OCI-LY7 (cell line): ENCODE measurements around the gene PHKB. TPM values are rescaled to one million over a fixed set of nuclear protein-coding genes. Genes with fewer than 3 reads are reported as not detected.

Source experiments
- BruUV-seq: library from RNA; stranded (reverse); fragments of 400-500 nt; replicated peaks from 2 replicates; lab custom pipeline; 2021; lab: Mats Ljungman, UMichigan
- CTCF ChIA-PET: fragments of 300-600 bp; sonication (Branson Sonifier 250); formaldehyde crosslinking; loops from one replicate; lab custom pipeline; 2022; ENCODE audit warnings: antibody characterized with exemption; ENCODE audit not compliant: unreplicated experiment; lab: Charles Lee
- POLR2A ChIA-PET: fragments of 300-600 bp; sonication (Branson Sonifier 250); formaldehyde crosslinking; loops from one replicate; lab custom pipeline; 2022; ENCODE audit warnings: antibody characterized with exemption; lab: Charles Lee
- DNase-seq: peaks from one replicate; pipeline ENCODE4 v3.0.0-alpha.2; 2015; ENCODE audit warnings: low spot score
- H2AFZ ChIP-seq: fragments of 200-600 bp; sonication (generic), shearing (Covaris generic); 2 replicates; pipeline ENCODE4 v1.6.1; 2014; ENCODE audit warnings: mild to moderate bottlenecking, antibody characterized with exemption, low read length, moderate library complexity
- H3K27ac ChIP-seq: fragments of 200-600 bp; sonication (generic); 2 replicates; pipeline ENCODE4 v1.5.1; 2014; ENCODE audit warnings: mixed run types, low read depth, mild to moderate bottlenecking, moderate library complexity, low read length, inconsistent platforms; ENCODE audit not compliant: poor library complexity, severe bottlenecking
- H3K36me3 ChIP-seq: fragments of 200-600 bp; sonication (generic); 2 replicates; pipeline ENCODE4 v1.6.1; 2014; ENCODE audit warnings: mild to moderate bottlenecking, antibody characterized with exemption, low read length, moderate library complexity, mixed read lengths; ENCODE audit not compliant: insufficient read depth
- H3K4me1 ChIP-seq: fragments of 200-600 bp; sonication (generic); 2 replicates; pipeline ENCODE4 v1.5.1; 2014; ENCODE audit warnings: mild to moderate bottlenecking, low read length; ENCODE audit not compliant: insufficient read depth, poor library complexity, severe bottlenecking
- H3K4me2 ChIP-seq: fragments of 200-600 bp; sonication (generic); 2 replicates; pipeline ENCODE4 v1.6.1; 2014; ENCODE audit warnings: mild to moderate bottlenecking, low read length
- H3K4me3 ChIP-seq: fragments of 200-600 bp; sonication (generic); 2 replicates; pipeline ENCODE4 v1.5.1; 2014; ENCODE audit warnings: mild to moderate bottlenecking, low read depth, low read length; ENCODE audit not compliant: poor library complexity, severe bottlenecking
- H3K79me2 ChIP-seq: fragments of 200-600 bp; sonication (generic); 2 replicates; pipeline ENCODE4 v1.6.1; 2016; ENCODE audit warnings: low read depth, mild to moderate bottlenecking, low read length, moderate library complexity, mixed read lengths; ENCODE audit not compliant: insufficient read depth
- H3K9me2 ChIP-seq: fragments of 200-600 bp; sonication (generic); 2 replicates; pipeline ENCODE4 v1.6.1; 2016; ENCODE audit warnings: mild to moderate bottlenecking, low read length, mixed read lengths; ENCODE audit not compliant: insufficient read depth
- H3K9me3 ChIP-seq: fragments of 200-600 bp; sonication (generic); 2 replicates; pipeline ENCODE4 v1.6.1; 2014; ENCODE audit warnings: mild to moderate bottlenecking, mixed run types, low read length, mixed read lengths
- H4K20me1 ChIP-seq: fragments of 200-600 bp; sonication (generic); 2 replicates; pipeline ENCODE4 v1.6.1; 2014; ENCODE audit warnings: mild to moderate bottlenecking, antibody characterized with exemption, low read length, moderate library complexity, mixed read lengths; ENCODE audit not compliant: insufficient read depth
- CTCF ChIP-seq: fragments of 200-600 bp; sonication (generic); conservative IDR thresholded peaks from 2 replicates; pipeline ENCODE4 v1.5.1; 2014; ENCODE audit warnings: mild to moderate bottlenecking, antibody characterized with exemption, low read length, moderate library complexity, mixed read lengths
- EZH2phosphoT487 ChIP-seq: fragments of 200-600 bp; sonication (generic); IDR thresholded peaks from 2 replicates; pipeline ENCODE4 v1.6.1; 2018; ENCODE audit warnings: low read depth, borderline replicate concordance, mild to moderate bottlenecking, mixed run types, antibody characterized with exemption, low read length, moderate library complexity, mixed read lengths
- intact Hi-C: fragments of 100-400 bp; cut with micrococcal nuclease; formaldehyde crosslinking; loops from one replicate; pipeline ENCODE4 v1.10.0; 2022; ENCODE audit not compliant: unreplicated experiment
- total RNA-seq, 2 experiments: library from RNA; depleted of rRNA in 1 of 2; stranded (reverse); fragments of >200 nt in 1 of 2; shearing (Covaris generic) in 1 of 2; gene quantifications; 2 replicates each; pipeline ENCODE4 v1.2.3, GENCODE V29; 2014 to 2022

The PHKB gene
- total RNA-seq, 2 experiments from 2014 or later: 56.9 to 93.1 TPM

GRCh38 chr16:47581114-47581513, 120.0 kb downstream of the PHKB start:
- H4K20me1 ChIP-seq: no peaks in the 10 kb centered on the region
- BruUV-seq: no TSS peak
- no peaks in the 10 kb centered on the region for H3K79me2 ChIP-seq
- TF ChIP-seq CTCF (no peak), EZH2phosphoT487 (no peak)
- no peak overlapping the region for H3K4me3 ChIP-seq
- H3K27ac ChIP-seq: no peak overlapping the region
- no peak overlapping the region for H2AFZ ChIP-seq
- 0 out of 2 replicates have a peak, but pooled peaks cover 3% of the 10 kb centered on the region for H3K36me3 ChIP-seq
- H3K9me2 ChIP-seq: no peaks in the 10 kb centered on the region
- no peaks in the 10 kb centered on the region for H3K9me3 ChIP-seq
- no peaks in the 10 kb centered on the region for H3K4me1 ChIP-seq
- intact Hi-C loops: no loop called here
- POLR2A ChIA-PET: interaction anchor here (0.6 to 1.1 kb wide), 4 partner anchors 10 to 146 kb away, joined by 3 to 5 read pairs (median 4); no protein-coding TSS in a partner anchor
- CTCF ChIA-PET: no interaction called here
- no peak overlapping the region for H3K4me2 ChIP-seq
- no peak for DNase-seq

- Histone ChIP-seq H2AFZ (no peak overlapping the region), H3K79me2 (no peaks in the 10 kb centered on the region), H4K20me1 (no peaks in the 10 kb centered on the region), H3K9me3 (no peaks in the 10 kb centered on the region), H3K9me2 (no peaks in the 10 kb centered on the region), H3K4me1 (no peaks in the 10 kb centered on the region), H3K36me3 (peaks cover 12% of the 10 kb centered on the region; the same call in 1 of the 2 replicates), H3K4me3 (no peak overlapping the region), H3K4me2 (no peak overlapping the region), H3K27ac (no peak overlapping the region)
- DNase-seq: no peak
- ChIA-PET POLR2A (interaction anchor here (0.8 to 0.9 kb wide), 2 partner anchors 10 kb away, joined by 3 read pairs; no protein-coding TSS in a partner anchor), CTCF (no interaction called here)
- no TSS peak for BruUV-seq
- no peak for TF ChIP-seq EZH2phosphoT487
- TF ChIP-seq CTCF: no peak
- intact Hi-C loops: no loop called here
Measured at GRCh38 chr16:47584464-47585225, 123.5 kb downstream of the PHKB start.

GRCh38 chr16:47586121-47586520, 125.0 kb downstream of the PHKB start:
- Histone ChIP-seq H2AFZ (no peak overlapping the region), H3K36me3 (peaks cover 20% of the 10 kb centered on the region), H3K4me3 (no peak overlapping the region), H3K27ac (no peak overlapping the region), H3K9me3 (no peaks in the 10 kb centered on the region), H3K9me2 (no peaks in the 10 kb centered on the region), H3K4me1 (no peaks in the 10 kb centered on the region), H3K4me2 (no peak overlapping the region), H4K20me1 (no peaks in the 10 kb centered on the region), H3K79me2 (no peaks in the 10 kb centered on the region)
- TF ChIP-seq EZH2phosphoT487: no peak
- TF ChIP-seq CTCF: no peak
- ChIA-PET CTCF (no interaction called here), POLR2A (interaction anchor here (0.6 to 1.0 kb wide), 2 partner anchors 16 to 40 kb away, joined by 3 read pairs; no protein-coding TSS in a partner anchor)
- DNase-seq: no peak
- intact Hi-C loops: no loop called here
- BruUV-seq: no TSS peak
